GM19438 (cell line): ENCODE measurements around the gene TMEM184A.

Source experiments
- ATAC-seq: cut with Tn5 transposase; IDR thresholded peaks from one replicate; pipeline ENCODE4 v1.9.1; 2021; ENCODE audit warnings: low read depth; ENCODE audit not compliant: unreplicated experiment

Gene TMEM184A

DNA sequence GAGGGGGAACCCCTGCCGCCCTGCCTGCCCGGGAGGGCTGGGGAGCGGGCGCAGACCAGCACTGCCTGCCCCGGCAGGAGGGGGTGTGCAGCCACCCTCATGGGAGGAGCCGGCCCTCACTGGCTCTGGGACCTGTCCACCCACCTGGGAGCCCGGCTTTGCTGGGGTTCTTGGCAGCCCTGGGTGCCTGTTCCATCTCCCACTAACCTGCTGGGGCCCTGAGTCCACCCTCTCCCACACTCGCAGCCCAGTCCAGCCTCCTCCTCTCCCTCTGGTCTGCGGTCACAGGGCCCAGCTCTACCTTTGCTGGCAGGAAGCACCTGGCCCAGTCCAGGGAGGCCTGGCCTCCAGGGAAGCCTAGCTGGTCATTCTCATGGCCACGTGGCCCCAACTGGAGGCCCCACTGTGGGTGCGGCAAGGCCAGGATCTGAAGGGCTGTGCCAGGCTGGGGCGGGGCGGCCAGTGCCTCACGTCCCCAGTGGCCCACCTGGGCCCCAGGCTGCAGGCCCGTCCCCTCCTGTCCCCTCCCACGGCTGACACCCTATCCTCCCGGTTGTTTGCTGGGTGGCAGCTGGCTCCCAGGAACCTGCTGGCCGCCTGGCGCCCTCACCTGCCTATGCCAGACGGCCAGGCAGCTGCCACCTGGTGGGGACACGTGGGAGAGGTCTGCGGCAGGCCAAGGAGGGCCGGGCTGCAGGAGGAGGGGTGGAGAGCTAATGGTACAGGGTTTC, at the start of gene TMEM184A:
Gene TMEM184A, minus strand, starts transcription at position 393 of the 731 bp plus-strand sequence. CDS start 721 bp downstream, outside the sequence.
- ATAC-seq, result no peak

- no peak for ATAC-seq
These were observed 48.4 kb upstream of the TMEM184A start for GRCh38 chr7:1604383-1604782.

GRCh38 chr7:1603346-1604225, 47.6 kb upstream of the TMEM184A start:
- no peak for ATAC-seq

- no peak for ATAC-seq
These were observed 46.4 kb upstream of the TMEM184A start for GRCh38 chr7:1602386-1602785.

- ATAC-seq, result no peak
These were observed 46.0 kb upstream of the TMEM184A start for GRCh38 chr7:1601956-1602355.

DNA sequence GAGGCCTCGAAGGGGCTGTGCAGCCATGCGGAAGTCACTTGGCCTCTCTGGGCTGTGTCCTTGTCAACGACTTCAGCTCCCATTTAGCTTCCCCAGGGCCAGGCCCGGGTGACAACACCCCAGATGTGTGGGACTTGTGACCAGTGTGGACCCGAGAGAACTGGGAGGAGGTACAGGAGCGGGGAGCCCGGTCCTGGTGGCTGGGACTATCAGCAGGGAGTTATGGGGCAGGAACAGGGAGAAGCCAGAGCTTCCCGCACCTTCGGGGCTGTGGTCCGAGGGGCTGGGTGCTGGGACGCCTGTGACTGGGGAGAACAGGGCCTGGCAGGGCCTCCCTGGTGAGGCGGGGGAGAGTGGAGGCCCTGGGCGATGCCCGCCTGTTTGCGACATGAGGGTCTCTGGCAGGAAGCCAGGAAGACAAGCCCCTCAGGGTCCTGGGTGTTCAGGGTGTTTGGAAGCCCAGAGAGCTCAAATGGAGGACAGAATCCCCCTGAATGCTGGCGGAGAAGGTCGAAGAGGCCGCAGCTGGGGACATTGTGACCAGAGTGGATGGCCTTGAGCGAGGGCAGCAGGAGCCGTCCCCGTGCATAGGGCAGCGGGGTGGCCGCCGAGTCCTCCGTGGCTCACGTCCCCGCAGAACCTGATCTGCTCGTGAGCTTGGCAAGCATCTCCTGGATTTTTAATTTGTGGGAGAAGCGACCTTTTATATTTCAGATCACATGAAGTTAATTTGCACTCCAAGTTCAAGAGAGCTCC, 43.8 kb upstream of the TMEM184A start:
- no peak for ATAC-seq

DNA sequence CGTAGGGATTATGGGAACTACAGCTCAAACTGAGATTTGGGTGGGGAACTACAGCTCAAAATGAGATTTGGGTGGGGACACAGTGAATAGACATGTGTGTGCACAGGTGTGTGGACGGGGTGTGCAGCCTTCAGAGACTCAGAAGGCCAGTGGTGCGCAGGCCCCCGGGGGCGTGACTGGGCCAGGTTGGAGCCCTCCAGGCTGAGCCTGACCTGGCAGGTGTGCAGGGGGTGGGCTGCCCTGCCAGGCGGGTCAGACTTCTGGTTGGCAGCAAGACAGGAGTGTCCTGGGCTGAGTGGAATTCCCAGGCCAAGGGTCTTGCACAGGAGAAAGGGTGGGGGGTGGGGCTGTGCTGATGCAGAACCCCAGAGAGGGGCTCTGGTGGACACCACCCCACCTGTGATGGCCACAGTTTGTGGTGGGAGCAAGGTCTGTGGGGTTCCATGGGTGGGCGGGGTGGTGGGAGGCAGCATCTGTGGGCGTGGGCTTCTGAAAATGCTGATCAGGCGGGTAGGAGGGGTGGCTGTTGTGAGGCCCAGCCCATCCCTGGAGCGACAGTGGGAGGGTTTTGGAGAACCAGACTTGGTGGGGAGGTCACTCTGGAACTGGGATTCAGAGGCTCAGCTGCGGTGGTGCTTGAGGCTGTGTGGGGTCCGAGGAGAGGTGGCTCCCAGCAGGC, 43.1 kb upstream of the TMEM184A start:
- ATAC-seq, result no peak

DNA sequence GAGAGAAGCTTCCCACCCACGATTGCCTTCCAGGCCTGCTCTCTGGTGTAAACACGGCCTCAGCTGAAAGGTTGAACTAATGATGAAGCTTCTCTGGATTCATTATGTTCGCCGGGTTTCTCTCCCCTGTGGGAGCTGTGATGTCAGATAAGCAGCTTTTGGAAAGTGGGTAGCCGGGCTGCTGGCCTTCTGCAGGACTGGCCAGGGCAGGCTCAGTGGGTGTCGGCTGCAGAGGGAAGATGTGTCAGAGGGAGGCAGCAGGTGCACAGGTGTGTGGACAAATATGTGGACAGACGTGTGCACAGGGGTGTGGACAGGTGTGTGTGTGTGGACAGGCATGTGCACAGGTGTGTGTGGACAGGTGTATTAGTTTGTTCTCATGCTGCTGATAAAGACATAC, 42.3 kb upstream of the TMEM184A start:
- no peak for ATAC-seq

GRCh38 chr7:1597791-1598190, 41.8 kb upstream of the TMEM184A start:
- ATAC-seq, result no peak

DNA sequence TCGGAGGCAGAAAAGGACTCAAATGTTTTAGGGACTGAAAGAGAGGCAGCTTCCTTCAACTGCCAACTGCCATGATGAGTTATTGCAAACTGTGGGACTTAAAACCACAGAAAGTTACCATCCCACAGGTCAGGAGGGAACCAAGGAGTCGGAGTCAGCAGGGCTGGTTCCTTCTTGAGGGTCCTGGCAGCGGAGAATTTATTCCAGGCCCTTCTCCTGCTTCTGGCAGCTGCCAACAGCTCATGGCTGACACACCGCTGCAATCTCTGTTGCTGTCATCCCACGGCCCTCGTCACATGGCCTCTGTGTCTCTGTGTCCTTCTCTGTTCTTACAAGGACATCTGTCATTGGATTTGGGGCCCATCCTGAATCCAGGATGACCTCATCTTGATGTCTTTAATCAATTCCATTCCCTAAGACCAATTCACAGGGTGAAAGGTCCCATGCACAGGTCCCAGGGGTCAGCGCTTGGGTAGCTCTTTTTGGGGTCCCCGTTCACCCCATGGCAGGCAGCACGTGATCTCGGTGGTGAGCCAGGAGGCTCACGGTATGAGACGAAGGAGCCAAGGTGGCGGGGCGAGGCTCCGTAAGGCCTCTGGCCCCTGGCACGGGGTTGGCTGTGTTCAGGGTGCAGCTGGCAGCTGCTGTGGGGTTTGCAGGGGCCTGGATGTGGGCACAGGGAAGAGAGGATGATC, 41.2 kb upstream of the TMEM184A start:
- no peak for ATAC-seq

DNA sequence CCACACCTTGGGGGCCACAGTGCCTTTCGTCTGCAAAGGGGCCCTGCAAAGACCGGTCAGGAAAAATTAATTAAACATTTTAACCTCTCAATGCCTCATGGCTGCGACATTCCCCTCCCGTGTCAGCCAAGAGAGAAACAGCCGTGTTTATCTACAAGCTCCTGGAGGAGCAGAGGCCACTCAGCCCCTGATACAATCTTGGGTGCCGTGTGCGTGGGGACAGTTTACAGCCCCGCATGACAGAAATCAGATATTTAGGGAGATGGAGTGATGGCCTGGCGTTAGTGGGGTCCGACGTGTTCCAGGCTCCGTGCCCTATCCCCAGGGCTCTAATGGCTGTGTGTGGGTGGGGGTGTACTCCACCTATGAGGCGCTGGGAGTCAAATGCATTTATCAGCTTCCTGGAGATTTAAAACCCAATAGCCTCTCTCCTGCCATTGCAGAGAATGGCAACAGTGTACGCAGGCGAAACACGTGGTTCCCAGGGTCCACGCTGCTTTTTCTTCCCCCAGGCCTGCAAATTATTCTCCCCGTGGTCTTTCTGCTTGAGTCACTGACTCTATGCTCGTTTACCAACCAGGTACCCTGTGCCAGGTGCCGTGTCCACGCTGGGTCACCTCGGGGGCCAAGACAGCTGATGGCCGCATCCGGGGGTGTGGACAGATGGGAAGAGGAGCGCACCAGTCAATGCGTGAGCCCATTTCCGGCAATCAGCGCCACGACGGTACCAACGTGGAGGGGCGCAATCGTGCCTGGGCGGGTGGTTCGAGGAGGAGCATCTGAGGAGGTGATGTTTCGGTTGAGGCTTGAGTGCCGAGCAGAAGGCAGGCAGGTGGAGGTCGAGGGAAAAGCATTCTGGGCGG, 40.4 kb upstream of the TMEM184A start:
- no peak for ATAC-seq

- no peak for ATAC-seq
These were observed 39.6 kb upstream of the TMEM184A start for GRCh38 chr7:1595636-1596035.

DNA sequence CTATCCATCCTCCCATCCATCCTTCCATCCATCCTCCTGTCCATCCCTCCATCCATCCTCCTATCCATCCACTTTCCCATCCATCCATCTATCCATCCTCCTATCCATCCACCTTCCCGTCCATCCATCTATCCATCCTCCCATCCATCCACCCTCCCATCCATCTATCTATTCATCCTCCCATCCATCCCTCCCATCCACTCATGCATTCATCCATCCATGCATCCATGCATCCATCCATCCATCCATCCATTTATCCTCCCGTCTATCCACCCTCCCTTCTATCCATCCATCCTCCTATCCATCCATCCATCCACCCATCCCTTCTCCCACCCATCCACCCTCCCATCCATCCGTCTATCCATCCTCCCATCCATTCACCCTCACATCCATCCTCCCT, 39.0 kb upstream of the TMEM184A start:
- ATAC-seq, result no peak

- ATAC-seq, result no peak
These were observed 38.0 kb upstream of the TMEM184A start for GRCh38 chr7:1593904-1594421.

- no peak for ATAC-seq
These were observed 37.3 kb upstream of the TMEM184A start for GRCh38 chr7:1593091-1593866.

DNA sequence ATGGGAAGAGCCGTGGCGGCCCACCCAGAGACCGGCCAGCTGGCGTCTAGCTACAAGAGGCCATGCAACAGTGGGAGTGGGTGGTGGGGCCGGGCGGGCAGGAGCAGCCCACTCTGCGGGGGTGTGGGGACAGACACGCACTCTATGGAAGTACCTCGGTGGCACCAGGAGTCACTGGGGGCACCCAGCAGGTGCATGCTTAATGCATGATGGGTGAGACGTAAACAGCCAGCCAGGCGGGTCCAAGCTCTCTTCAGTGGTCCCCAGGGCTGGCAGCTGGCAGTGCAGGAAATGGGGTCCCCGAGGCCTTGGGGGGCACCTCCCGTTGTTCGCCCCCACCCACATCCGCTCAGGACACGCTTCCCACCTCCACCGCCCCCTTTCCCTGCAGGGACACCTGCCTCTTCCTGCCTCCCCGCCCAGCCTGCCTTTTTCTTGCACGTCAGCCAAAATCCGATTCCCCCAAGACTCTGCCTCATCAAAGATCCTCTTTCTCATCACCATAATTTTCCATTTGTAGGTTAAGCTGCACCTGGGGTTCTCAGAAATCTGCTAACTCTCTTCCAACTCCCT, 36.4 kb upstream of the TMEM184A start:
- ATAC-seq, result no peak

GRCh38 chr7:1591876-1592275, 35.9 kb upstream of the TMEM184A start:
- ATAC-seq, result no peak

DNA sequence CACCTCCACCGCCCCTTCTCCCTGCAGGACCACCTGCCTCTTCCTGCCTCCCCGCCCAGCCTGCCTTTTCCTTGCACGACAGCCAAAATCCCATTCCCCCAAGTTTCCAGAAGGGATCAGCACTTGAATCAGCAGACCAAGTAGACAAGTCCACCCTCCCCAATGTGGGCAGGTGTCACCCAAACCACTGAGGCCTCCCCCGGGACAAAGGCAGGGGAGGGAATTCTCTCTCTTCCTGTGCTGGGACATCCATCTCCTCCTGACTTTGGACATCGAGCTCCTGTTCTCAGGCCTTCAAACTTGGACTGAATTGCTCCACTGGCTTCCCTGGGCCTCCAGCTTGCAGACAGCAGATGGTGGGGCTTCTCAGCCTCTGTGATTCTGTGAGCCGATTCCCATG, 35.4 kb upstream of the TMEM184A start:
- no peak for ATAC-seq
